ENCODE results near the gene NRP2.

DNA sequence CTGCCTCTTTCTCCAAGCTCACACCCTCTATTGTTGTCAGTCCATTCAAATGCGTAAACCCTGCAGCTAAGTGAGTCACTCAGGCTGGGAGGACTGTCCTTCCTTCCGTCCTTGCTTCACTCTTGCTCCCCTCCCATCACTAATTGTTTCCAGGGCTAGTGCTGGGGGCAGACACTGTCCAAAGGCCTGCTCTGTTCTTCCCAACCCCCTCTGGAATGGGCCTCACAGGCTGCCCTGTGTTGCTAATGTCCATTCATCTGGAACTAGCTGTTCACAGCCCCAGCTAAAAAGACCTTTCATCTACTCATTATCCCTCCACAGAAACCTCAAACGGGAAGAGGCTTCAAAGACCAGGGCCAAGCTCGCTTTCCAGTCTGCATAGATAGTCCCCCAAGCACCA, 31.9 kb upstream of the NRP2 start:
- no peak for TF ChIP-seq CTCF (IDR thresholded peaks at IDR 0.05 in 4 of 5, conservative IDR thresholded peaks at IDR 0.05 in 1 of 5)
- TF ChIP-seq POLR2A (IDR thresholded peaks at IDR 0.05), result no peak

Measured in gastrocnemius medialis (tissue), 4 donors.